NCI-H187 treated with DMSO at 0.1 percent for 48 hours (cell line): ENCODE data around the gene ADRA2C.
"Not testable (repeated sequence)": the region's sequence is repeated elsewhere in the genome, so short reads cannot be mapped to it uniquely, and the experiment has no call there.

Experiments
- DNase-seq: peaks from one replicate; lab custom pipeline; 2025; lab: John Stamatoyannopoulos, UW

Gene ADRA2C

DNA sequence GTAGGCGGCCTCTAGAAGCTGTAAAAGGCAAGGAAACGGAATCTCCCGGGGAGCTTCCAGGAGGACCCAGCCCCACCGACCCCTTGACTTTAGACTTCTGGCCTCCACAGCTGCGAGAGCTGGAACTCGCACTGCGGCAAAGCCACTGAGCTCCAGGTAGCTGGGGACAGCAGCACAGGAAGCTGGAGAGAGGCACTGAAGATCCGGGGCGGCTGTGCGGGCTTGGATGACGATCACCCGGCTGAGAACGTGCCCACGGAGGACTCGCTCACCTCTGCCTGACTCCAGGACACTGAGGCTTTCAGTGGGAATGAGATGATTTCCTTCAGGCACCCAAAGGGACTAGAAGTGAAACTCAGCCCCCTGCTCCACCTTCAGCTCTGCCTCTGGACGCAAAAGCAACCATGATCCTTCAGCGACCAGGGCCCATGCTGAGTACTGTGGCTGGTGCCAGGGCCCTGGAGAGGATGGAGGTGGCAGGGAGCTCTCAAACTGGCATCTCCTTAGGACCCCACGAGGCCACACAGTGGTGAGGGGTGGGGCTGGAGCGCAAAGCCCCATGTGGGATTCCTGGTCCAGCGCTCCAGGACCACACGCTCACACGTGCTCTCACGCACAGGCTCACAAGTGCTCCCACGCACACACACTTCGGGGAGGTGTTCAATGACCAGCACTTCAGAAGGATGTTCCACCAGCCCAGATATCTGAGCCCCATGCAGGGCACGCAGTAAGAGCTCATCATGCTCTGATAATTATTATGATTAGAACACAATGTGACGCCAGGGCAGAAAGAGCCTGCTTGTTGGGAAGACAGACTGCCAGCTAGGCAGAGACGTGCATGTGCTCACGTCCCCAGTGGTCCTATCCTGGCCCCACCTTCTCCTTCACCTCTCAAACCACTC is 47.2 kb downstream of the ADRA2C start:
- DNase-seq: no peak

DNA sequence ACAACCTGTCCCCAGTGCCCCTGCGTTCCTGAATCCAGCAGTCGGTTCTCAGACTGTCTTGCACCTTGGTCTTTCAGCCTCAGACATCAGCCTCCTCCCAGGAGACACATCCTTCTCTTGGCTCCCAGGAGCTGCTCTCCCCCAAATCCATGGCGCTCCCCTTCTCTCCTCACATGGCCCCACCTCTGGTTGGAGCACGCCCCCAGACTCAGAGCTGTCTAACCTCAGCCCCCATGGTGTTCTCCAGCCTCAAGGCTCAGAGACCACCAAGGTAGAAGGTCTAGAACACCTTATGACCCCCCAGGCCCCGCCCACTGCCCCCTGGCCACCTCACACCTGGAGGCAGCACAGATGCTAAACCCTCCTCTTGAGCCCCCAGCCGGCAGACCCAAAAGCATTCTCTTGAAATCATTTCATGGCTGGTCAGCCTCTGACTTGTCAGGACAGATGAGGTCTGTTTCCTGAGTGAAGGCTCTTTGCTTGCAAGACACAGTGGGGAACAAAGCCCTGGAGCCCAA is 47.9 kb downstream of the ADRA2C start:
- no peak for DNase-seq

DNA sequence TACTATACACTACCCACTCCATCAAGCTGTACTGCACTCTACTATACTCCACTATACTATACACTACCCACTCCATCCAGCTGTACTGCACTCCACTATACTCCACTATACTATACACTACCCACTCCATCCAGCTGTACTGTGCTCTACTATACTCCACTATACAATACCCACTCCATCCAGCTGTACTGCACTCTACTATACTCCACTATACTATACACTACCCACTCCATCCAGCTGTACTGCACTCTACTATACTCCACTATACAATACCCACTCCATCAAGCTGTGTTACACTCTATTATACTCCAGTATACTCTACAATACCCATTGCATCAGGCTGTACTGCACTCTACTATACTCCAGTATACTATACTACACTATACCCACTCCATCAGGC is 48.7 kb downstream of the ADRA2C start:
- DNase-seq: not testable (repeated sequence)

DNA sequence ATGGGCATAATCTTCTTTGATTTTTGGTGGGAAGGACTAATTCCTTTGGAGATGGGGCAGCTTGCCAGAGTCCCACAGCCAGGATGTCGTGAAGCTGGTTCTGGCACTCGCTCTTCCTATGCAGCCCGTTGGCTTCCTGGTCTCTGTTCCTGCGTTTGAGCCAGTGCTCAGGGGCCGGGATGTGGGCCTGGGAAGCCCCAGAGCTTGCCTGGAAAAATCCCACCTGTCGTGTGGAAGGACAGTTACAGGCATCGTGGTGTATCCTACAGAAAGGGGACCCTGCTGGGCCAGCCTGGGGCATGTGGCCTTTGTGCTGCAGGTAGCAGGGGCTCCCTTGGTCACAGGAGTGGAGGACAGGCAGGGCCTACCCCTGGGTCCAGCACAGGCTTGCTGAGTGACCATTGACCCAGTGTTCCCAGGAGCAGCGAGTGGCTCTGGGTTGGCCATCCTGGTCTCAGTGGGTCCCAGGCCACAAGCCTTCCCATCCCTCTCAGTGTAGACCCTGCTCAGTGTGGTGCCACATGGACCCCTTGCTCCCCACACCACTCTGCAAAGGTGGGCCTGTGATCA is 50.2 kb downstream of the ADRA2C start:
- DNase-seq: no peak

DNA sequence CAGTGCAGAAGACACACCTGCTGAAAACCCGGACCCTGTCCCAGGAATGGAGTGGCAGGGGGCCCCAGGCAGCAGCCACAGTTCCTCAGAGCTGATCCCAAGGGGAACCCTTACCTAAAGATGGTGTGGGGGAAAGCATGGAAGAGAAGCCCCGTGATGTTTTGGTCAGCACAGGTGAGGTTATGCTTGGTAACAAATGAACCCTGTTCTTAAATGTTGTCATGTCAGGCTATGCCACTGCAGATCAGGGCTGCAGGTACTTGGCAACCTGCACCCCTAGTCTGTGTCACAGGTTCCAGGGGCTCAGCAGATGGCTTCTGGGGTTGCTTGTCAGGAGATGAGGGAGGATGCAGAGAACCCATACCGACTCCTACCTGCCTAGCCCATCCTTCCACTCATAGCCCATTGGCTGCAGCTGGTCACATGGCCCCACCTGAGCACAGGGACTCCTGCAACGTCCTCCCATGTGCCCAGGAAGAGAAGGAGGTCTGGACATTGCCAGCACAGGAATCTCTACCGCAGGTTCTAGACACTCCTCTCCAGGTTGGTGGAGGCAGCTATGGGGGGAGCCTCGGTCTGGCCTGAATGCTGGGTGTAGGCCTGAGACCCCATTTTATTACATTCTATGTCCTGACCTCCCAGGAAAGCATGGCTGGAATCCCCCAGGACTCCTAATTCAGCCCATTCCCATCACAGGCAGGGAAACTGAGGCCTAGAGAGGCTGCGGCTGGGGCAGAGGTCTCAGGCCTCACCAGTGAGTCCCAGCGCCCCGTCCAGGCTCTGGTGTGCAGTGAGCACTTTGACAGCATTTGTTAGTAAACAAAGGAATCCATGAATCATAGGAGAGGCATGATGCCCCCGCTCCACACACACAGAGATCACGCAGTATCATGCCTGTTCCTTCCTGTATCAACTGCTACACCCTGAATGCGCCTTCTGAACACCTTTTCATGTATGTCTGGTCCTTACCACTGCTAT is 51.1 kb downstream of the ADRA2C start:
- DNase-seq: no peak
